Measurements from ENCODE around the gene F2R.
"Not testable (repeated sequence)": the region's sequence is repeated elsewhere in the genome, so short reads cannot be mapped to it uniquely, and the experiment has no call there.

Gene F2R

GRCh38 chr5:76715736-76716455 lies at the start of gene F2R:
F2R (plus strand) TSS chr5:76716126; CDS start chr5:76716308, 182 bp downstream.
- peak; percentile 33 for DNase-seq (ENCODE audit: low read depth)

GRCh38 chr5:76667495-76667894 lies 48.4 kb upstream of the F2R start:
- DNase-seq (ENCODE audit: low read depth): no peak

- no peak for DNase-seq (ENCODE audit: low read depth)
These were observed 46.7 kb upstream of the F2R start for GRCh38 chr5:76669245-76669644.

GRCh38 chr5:76670508-76670907 lies 45.4 kb upstream of the F2R start:
- no peak for DNase-seq (ENCODE audit: low read depth)

- DNase-seq (ENCODE audit: low read depth): no peak
These were observed 43.7 kb upstream of the F2R start for GRCh38 chr5:76672242-76672641.

GRCh38 chr5:76673125-76673524 lies 42.8 kb upstream of the F2R start:
- no peak for DNase-seq (ENCODE audit: low read depth)

- no peak for DNase-seq (ENCODE audit: low read depth)
These were observed 41.4 kb upstream of the F2R start for GRCh38 chr5:76674330-76675066.

- DNase-seq (ENCODE audit: low read depth): no peak
These were observed 40.6 kb upstream of the F2R start for GRCh38 chr5:76675364-76675763.

GRCh38 chr5:76677849-76678472 lies 38.0 kb upstream of the F2R start:
- no peak for DNase-seq (ENCODE audit: low read depth)

- DNase-seq (ENCODE audit: low read depth): no peak
These were observed 36.7 kb upstream of the F2R start for GRCh38 chr5:76679231-76679630.

- not testable (repeated sequence) for DNase-seq (ENCODE audit: low read depth)
These were observed 35.1 kb upstream of the F2R start for GRCh38 chr5:76680826-76681225.

GRCh38 chr5:76681287-76681686 lies 34.6 kb upstream of the F2R start:
- no peak for DNase-seq (ENCODE audit: low read depth)

- no peak for DNase-seq (ENCODE audit: low read depth)
These were observed 33.5 kb upstream of the F2R start for GRCh38 chr5:76682387-76682786.

GRCh38 chr5:76683816-76684731 lies 31.9 kb upstream of the F2R start:
- DNase-seq (ENCODE audit: low read depth): no peak

GRCh38 chr5:76684756-76685519 lies 31.0 kb upstream of the F2R start:
- DNase-seq (ENCODE audit: low read depth): no peak

GRCh38 chr5:76685704-76686103 lies 30.2 kb upstream of the F2R start:
- DNase-seq (ENCODE audit: low read depth): no peak

- no peak for DNase-seq (ENCODE audit: low read depth)
These were observed 27.7 kb upstream of the F2R start for GRCh38 chr5:76688212-76688611.

GRCh38 chr5:76688836-76689235 lies 27.1 kb upstream of the F2R start:
- DNase-seq (ENCODE audit: low read depth): no peak

- DNase-seq (ENCODE audit: low read depth): no peak
These were observed 26.4 kb upstream of the F2R start for GRCh38 chr5:76689321-76690036.

GRCh38 chr5:76690037-76690679 lies 25.8 kb upstream of the F2R start:
- DNase-seq (ENCODE audit: low read depth): no peak
